Ishikawa (cell line): Measurements from ENCODE around the gene PHLDB3.

Experiments used
- CEBPB ChIP-seq: IDR thresholded peaks from 2 replicates; pipeline ENCODE4 v1.6.1; 2012
- CREB1 ChIP-seq: IDR thresholded peaks from 2 replicates; pipeline ENCODE4 v1.6.1; 2012; ENCODE audit warnings: low read depth
- EP300 ChIP-seq: IDR thresholded peaks from 2 replicates; pipeline ENCODE4 v1.6.1; 2012; ENCODE audit warnings: borderline replicate concordance
- FOXM1 ChIP-seq: IDR thresholded peaks from 2 replicates; pipeline ENCODE4 v1.6.1; 2012; ENCODE audit warnings: low read depth, borderline replicate concordance
- MAX ChIP-seq: IDR thresholded peaks from 2 replicates; pipeline ENCODE4 v1.6.1; 2012
- NFIC ChIP-seq: IDR thresholded peaks from 2 replicates; pipeline ENCODE4 v1.6.1; 2012
- RAD21 ChIP-seq: IDR thresholded peaks from 2 replicates; pipeline ENCODE4 v1.6.1; 2012; ENCODE audit warnings: low read depth
- REST ChIP-seq: IDR thresholded peaks from 2 replicates; pipeline ENCODE4 v1.6.1; 2012; ENCODE audit warnings: low read depth, mild to moderate bottlenecking
- TAF1 ChIP-seq: IDR thresholded peaks from 2 replicates; pipeline ENCODE4 v1.6.1; 2012; ENCODE audit warnings: low read depth, mild to moderate bottlenecking
- TCF12 ChIP-seq: IDR thresholded peaks from 2 replicates; pipeline ENCODE4 v1.6.1; 2012; ENCODE audit warnings: low read depth
- TEAD4 ChIP-seq: IDR thresholded peaks from 2 replicates; pipeline ENCODE4 v1.6.1; 2012
- YY1 ChIP-seq: IDR thresholded peaks from 2 replicates; pipeline ENCODE4 v1.6.1; 2012; ENCODE audit warnings: low read depth

GRCh38 chr19:43496960-43497359 is 7.6 kb downstream of the PHLDB3 start:
- TF ChIP-seq TEAD4 (no peak), EP300 (no peak), TCF12 (no peak), NFIC (no peak), REST (no peak), MAX (no peak), CREB1 (no peak), TAF1 (no peak), FOXM1 (no peak), CEBPB (no peak), RAD21 (no peak), YY1 (no peak)
